ENCODE data around the gene PPP1CC. TPM values are rescaled to one million over a fixed set of nuclear protein-coding genes. Genes with fewer than 3 reads are reported as not detected.

PPP1CC gene
- total RNA-seq, result 100 to 1,000 TPM in 2 of 4 donors, 10 to 100 TPM in 2; 87.3 to 127 (median 104) TPM

- DNase-seq (ENCODE audit: low spot score), result peak; percentile 80
- ATAC-seq (ENCODE audit: low FRiP score), result peak; percentile 95
- TF ChIP-seq CTCF (IDR thresholded peaks at IDR 0.05), result no peak
Observed at GRCh38 chr12:110742718-110743570, at the start of gene PPP1CC. TSS of gene PPP1CC (minus strand) at chr12:110742891. CDS start at chr12:110742707, 184 bp downstream.

GRCh38 chr12:110791589-110791988 lies 48.9 kb upstream of the PPP1CC start:
- DNase-seq (ENCODE audit: low spot score) (no peak), ATAC-seq (ENCODE audit: low FRiP score) (no peak)
- TF ChIP-seq CTCF (IDR thresholded peaks at IDR 0.05), result no peak

- no peak for ATAC-seq (ENCODE audit: low FRiP score)
- TF ChIP-seq CTCF (IDR thresholded peaks at IDR 0.05), result no peak
Observed at GRCh38 chr12:110790301-110790700, 47.6 kb upstream of the PPP1CC start.

GRCh38 chr12:110786012-110786411 lies 43.3 kb upstream of the PPP1CC start:
- no peak for TF ChIP-seq CTCF (IDR thresholded peaks at IDR 0.05)
- DNase-seq (ENCODE audit: low spot score) (no peak), ATAC-seq (ENCODE audit: low FRiP score) (no peak)

More at GRCh38 chr12:110790301-110790700, 47.6 kb upstream of the PPP1CC start:
- no peak for DNase-seq (ENCODE audit: low spot score)

- TF ChIP-seq CTCF (IDR thresholded peaks at IDR 0.05), result no peak
- no peak for ATAC-seq (ENCODE audit: low FRiP score)
- no peak for DNase-seq (ENCODE audit: low spot score)
Observed at GRCh38 chr12:110785240-110785639, 42.5 kb upstream of the PPP1CC start.

- DNase-seq (ENCODE audit: low spot score) (no peak), ATAC-seq (ENCODE audit: low FRiP score) (no peak)
- no peak for TF ChIP-seq CTCF (IDR thresholded peaks at IDR 0.05)
Observed at GRCh38 chr12:110782922-110783321, 40.2 kb upstream of the PPP1CC start.

GRCh38 chr12:110782094-110782493 lies 39.4 kb upstream of the PPP1CC start:
- TF ChIP-seq CTCF (IDR thresholded peaks at IDR 0.05), result no peak
- no peak for ATAC-seq (ENCODE audit: low FRiP score)
- no peak for DNase-seq (ENCODE audit: low spot score)
